Kidney (tissue), 14 donors: Measurements from ENCODE around the gene NPAS1. TPM values are rescaled to one million over a fixed set of nuclear protein-coding genes. Genes with fewer than 3 reads are reported as not detected.

Experiments
- DNase-seq, 5 donors: peaks; one replicate each; pipeline ENCODE4 v3.0.0-alpha.2; 2013 to 2020
- FAIRE-seq: peaks from 2 replicates; lab custom pipeline; 2012; peaks lifted over from hg19 to GRCh38; lab: Jason Lieb, UNC
- H3K27ac ChIP-seq, 2 donors: one replicate each; pipeline ENCODE4 v1.7.0; 2013; ENCODE audit warnings: low read depth in 2 of 2, low read length in 2 of 2, inconsistent platforms in 1 of 2
- H3K27me3 ChIP-seq: one replicate; pipeline ENCODE4 v1.7.1; 2013; ENCODE audit warnings: low read length, inconsistent platforms; ENCODE audit not compliant: control insufficient read depth, insufficient read depth
- H3K36me3 ChIP-seq, 3 donors: one replicate each; pipeline versions ENCODE4 v1.7.0 to v1.7.1; 2013; ENCODE audit warnings: low read length in 3 of 3, control low read depth in 1 of 3, inconsistent platforms in 1 of 3; ENCODE audit not compliant: insufficient read depth in 3 of 3, control insufficient read depth in 2 of 3
- H3K4me1 ChIP-seq, 3 donors: one replicate each; pipeline versions ENCODE4 v1.7.0 to v1.7.1; 2013; ENCODE audit warnings: low read length in 3 of 3, inconsistent platforms in 1 of 3, low read depth in 1 of 3; ENCODE audit not compliant: control insufficient read depth in 2 of 3, insufficient read depth in 2 of 3
- H3K4me3 ChIP-seq, 3 donors: one replicate each; pipeline versions ENCODE4 v1.7.0 to v1.8.1; 2013; ENCODE audit warnings: low read length in 3 of 3, control low read depth in 1 of 3, inconsistent platforms in 1 of 3
- H3K9ac ChIP-seq, 3 donors: one replicate each; pipeline versions ENCODE4 v1.7.0 to v1.7.1; 2013; ENCODE audit warnings: low read length in 3 of 3, control low read depth in 1 of 3, inconsistent platforms in 1 of 3
- H3K9me3 ChIP-seq, 3 donors: one replicate each; pipeline versions ENCODE4 v1.7.0 to v1.7.1; 2013; ENCODE audit warnings: low read length in 3 of 3, control low read depth in 1 of 3, inconsistent platforms in 1 of 3; ENCODE audit not compliant: control insufficient read depth in 2 of 3, insufficient read depth in 1 of 3
- intact Hi-C: fragments of 100-400 bp; cut with DNase I; formaldehyde crosslinking; loops from one replicate; pipeline ENCODE4 v1.11.1; 2022
- polyA plus RNA-seq: library from polyadenylated mRNA; stranded (reverse); fragments of 350-450 nt; fragmentation: Illumina TruSeq; extraction: RNeasy Lipid Tissue Mini Kit (QIAGEN cat#74804); gene quantifications from one replicate; pipeline ENCODE4 v1.2.3, GENCODE V29; 2014; ENCODE audit warnings: low read depth, low replicate concordance; ENCODE audit not compliant: insufficient read depth
- total RNA-seq: library from RNA; stranded (reverse); fragmentation: NEBNext Ultra II Directional; extraction: Animal tissue kit (Norgen Biotek cat#: 25700); gene quantifications from one replicate; pipeline ENCODE4 v1.2.1, GENCODE V29; 2021
- TF ChIP-seq, protein P1 (sequence below): IDR thresholded peaks from 3 replicates; pipeline ENCODE4 v1.5.1; 2012; ENCODE audit warnings: mild to moderate bottlenecking, moderate library complexity, borderline replicate concordance; ENCODE audit not compliant: insufficient read depth; ENCODE audit errors: extremely low read depth
- donor health status: control.
- donor health status: control.
- donor health status: control.
- donor health status: control.
- donor health status: control.
- donor health status: DM: yes; HTN: yes; CAD: no.
- donor health status: Normal renal cell carcinoma (clear cell type).

Gene NPAS1
- total and polyA plus RNA-seq, 2 donors from 2014 or later = 0.38 to 1.7 TPM

DNA sequence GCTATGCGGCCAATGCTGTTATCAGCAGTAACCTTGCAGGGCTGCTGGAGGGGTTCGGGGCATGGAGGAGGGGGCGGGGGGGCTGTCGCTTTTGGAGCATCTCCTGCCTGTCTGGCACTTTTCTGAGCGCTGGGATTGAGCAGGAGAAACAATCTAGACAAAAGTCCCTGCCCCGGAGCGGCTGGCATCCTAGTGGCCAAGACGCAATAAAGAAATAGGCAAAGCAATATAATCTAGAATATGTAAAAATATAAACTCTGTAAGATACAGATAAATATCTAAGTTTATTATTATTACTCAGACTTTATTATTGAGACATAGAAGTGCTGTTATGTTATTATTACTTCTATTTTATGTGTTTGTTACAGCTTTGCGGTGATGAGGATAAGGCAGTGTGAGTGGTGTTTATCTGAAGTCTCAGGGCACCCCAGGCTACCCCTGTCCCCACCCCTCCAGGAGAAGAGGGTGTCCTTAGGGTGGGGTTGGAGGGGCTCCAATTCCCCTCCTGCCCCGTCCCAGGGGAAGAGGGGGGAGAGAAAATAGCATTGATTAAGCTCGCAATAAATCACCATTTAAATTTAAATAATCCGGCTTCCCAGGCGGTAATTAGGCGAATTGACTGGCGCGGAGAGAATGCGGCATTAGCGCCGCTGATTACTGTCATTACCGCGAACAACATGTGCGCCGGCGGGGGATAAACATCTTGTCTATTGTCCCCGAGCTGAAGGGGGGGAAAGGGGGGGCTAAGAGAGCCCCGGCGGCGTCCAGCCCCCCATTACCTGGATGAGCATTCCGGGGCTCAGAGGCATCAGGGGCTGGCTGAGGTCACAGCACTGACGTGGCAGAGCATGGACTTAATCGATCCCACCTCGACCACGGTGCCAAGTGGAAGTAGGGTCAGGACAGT, 3.2 kb downstream of the NPAS1 start:
- no peak for DNase-seq
- Histone ChIP-seq H3K4me1 (peaks cover 0 to 9% (median 0%) of the 10 kb centered on the region in 3 donors), H3K4me3 (no peak overlapping the region), H3K27me3 (peaks cover 23% of the 10 kb centered on the region), H3K9ac (no peak overlapping the region), H3K9me3 (no peaks in the 10 kb centered on the region), H3K27ac (no peak overlapping the region), H3K36me3 (no peaks in the 10 kb centered on the region)
- no peak for FAIRE-seq
- intact Hi-C loops = no loop called here
- TF ChIP-seq, protein P1, sequence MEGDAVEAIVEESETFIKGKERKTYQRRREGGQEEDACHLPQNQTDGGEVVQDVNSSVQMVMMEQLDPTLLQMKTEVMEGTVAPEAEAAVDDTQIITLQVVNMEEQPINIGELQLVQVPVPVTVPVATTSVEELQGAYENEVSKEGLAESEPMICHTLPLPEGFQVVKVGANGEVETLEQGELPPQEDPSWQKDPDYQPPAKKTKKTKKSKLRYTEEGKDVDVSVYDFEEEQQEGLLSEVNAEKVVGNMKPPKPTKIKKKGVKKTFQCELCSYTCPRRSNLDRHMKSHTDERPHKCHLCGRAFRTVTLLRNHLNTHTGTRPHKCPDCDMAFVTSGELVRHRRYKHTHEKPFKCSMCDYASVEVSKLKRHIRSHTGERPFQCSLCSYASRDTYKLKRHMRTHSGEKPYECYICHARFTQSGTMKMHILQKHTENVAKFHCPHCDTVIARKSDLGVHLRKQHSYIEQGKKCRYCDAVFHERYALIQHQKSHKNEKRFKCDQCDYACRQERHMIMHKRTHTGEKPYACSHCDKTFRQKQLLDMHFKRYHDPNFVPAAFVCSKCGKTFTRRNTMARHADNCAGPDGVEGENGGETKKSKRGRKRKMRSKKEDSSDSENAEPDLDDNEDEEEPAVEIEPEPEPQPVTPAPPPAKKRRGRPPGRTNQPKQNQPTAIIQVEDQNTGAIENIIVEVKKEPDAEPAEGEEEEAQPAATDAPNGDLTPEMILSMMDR = no peak

DNA sequence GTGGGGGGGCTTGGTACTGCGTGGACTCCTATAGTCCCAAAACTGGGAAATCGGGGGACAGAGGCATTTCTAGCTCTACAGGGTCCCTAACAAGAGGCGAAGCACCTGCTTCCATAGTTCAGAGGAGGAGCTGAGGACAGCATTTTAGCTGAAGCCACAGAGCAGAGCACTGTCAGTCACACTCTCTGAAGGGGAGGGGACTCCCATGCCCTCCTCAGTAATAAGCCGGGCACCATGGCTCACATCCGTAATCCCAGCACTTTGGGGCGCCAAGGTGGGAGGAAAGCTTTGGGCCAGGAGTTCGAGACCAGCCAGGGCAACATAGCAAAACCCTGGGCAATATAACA, 3.8 kb downstream of the NPAS1 start:
- H3K36me3 ChIP-seq = no peaks in the 10 kb centered on the region
- FAIRE-seq (no peak), DNase-seq (no peak)
- H3K9ac ChIP-seq = no peak overlapping the region
- intact Hi-C loops = no loop called here
- no peak overlapping the region for H3K27ac ChIP-seq
- TF ChIP-seq, protein P1 = no peak
- no peak overlapping the region for H3K4me3 ChIP-seq
- H3K27me3 ChIP-seq = peaks cover 23% of the 10 kb centered on the region
- H3K4me1 ChIP-seq = peaks cover 0 to 9% (median 0%) of the 10 kb centered on the region in 3 donors
- H3K9me3 ChIP-seq = no peaks in the 10 kb centered on the region

DNA sequence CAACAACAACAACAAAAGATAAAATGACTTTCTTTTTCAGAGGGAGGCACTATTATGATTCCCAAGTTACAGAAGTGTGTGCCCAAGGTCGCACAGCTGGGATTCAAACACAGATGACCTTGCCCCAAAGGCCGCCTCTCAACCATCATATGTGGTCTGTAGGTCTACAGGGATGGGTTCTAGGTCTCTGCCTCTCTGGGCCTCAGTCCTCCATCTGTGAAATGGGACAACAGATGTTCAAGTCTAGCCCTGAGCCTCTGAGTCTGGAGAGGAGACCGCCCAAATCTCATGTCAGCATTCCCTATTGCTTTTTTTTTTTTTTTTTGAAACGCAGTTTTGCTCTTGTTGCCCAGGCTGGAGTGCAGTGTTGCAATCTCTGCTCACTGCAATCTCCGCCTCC, 4.9 kb downstream of the NPAS1 start:
- no peaks in the 10 kb centered on the region for H3K9me3 ChIP-seq
- intact Hi-C loops = no loop called here
- H3K4me1 ChIP-seq = peaks cover 0 to 9% (median 0%) of the 10 kb centered on the region in 3 donors
- H3K27me3 ChIP-seq = peaks cover 25% of the 10 kb centered on the region
- H3K36me3 ChIP-seq = no peaks in the 10 kb centered on the region
- no peak for FAIRE-seq
- DNase-seq = no peak
- H3K27ac ChIP-seq = no peak overlapping the region
- TF ChIP-seq, protein P1 = no peak
- no peak overlapping the region for H3K4me3 ChIP-seq
- H3K9ac ChIP-seq = no peak overlapping the region
